NCI-H2196 (cell line): Measurements from ENCODE around the gene NT5DC4.

ENCODE experiments used
- DNase-seq: peaks from one replicate; lab custom pipeline; 2025; ENCODE audit not compliant: unreplicated experiment; lab: John Stamatoyannopoulos, UW

Gene NT5DC4

GRCh38 chr2:112722816-112723546, 2.2 kb downstream of the NT5DC4 start:
- DNase-seq = no peak

- no peak for DNase-seq
These were observed 2.7 kb downstream of the NT5DC4 start for GRCh38 chr2:112723547-112723940.

- no peak for DNase-seq
These were observed 3.2 kb downstream of the NT5DC4 start for GRCh38 chr2:112723995-112724394.

- peak; percentile 26 for DNase-seq
These were observed 4.0 kb downstream of the NT5DC4 start for GRCh38 chr2:112724591-112725525.

- no peak for DNase-seq
These were observed 5.0 kb downstream of the NT5DC4 start for GRCh38 chr2:112725545-112726457.

- peak; percentile 97 for DNase-seq
These were observed 5.8 kb downstream of the NT5DC4 start for GRCh38 chr2:112726487-112727190.

- DNase-seq = no peak
These were observed 6.6 kb downstream of the NT5DC4 start for GRCh38 chr2:112727276-112728028.

- no peak for DNase-seq
These were observed 7.2 kb downstream of the NT5DC4 start for GRCh38 chr2:112728029-112728362.

GRCh38 chr2:112728378-112729175, 7.8 kb downstream of the NT5DC4 start:
- DNase-seq = peak; percentile 40

GRCh38 chr2:112730216-112730615, 9.4 kb downstream of the NT5DC4 start:
- DNase-seq = no peak

- no peak for DNase-seq
These were observed 10.0 kb downstream of the NT5DC4 start for GRCh38 chr2:112730791-112731190.

GRCh38 chr2:112731479-112731878, 10.7 kb downstream of the NT5DC4 start:
- DNase-seq = no peak

- DNase-seq = no peak
These were observed 12.6 kb downstream of the NT5DC4 start for GRCh38 chr2:112733456-112733855.

GRCh38 chr2:112733871-112734270, 13.1 kb downstream of the NT5DC4 start:
- DNase-seq = no peak

GRCh38 chr2:112737542-112738232, 16.9 kb downstream of the NT5DC4 start:
- DNase-seq = no peak

GRCh38 chr2:112740527-112740926, 19.7 kb downstream of the NT5DC4 start:
- no peak for DNase-seq

- peak; percentile 76 for DNase-seq
These were observed 29.1 kb downstream of the NT5DC4 start for GRCh38 chr2:112749755-112750559.

GRCh38 chr2:112750560-112750843, 29.7 kb downstream of the NT5DC4 start:
- DNase-seq = no peak
